HUES6 (cell line): ENCODE measurements around the gene SLC41A3.

ENCODE experiments used
- H3K27ac ChIP-seq: 2 replicates; pipeline ENCODE4 v1.7.0; 2013; ENCODE audit warnings: low read depth, mild to moderate bottlenecking, low read length, inconsistent platforms
- H3K27me3 ChIP-seq: 2 replicates; pipeline ENCODE4 v1.6.1; 2013; ENCODE audit warnings: low read length; ENCODE audit not compliant: control insufficient read depth, insufficient read depth
- H3K36me3 ChIP-seq: 2 replicates; pipeline ENCODE4 v1.6.1; 2013; ENCODE audit warnings: low read length; ENCODE audit not compliant: control insufficient read depth, insufficient read depth
- H3K4me1 ChIP-seq: 2 replicates; pipeline ENCODE4 v1.6.1; 2013; ENCODE audit warnings: low read length; ENCODE audit not compliant: control insufficient read depth, insufficient read depth
- H3K4me3 ChIP-seq: 2 replicates; pipeline ENCODE4 v1.5.1; 2013; ENCODE audit warnings: low read depth, low read length
- H3K9ac ChIP-seq: one replicate; pipeline ENCODE4 v1.6.1; 2013; ENCODE audit warnings: mild to moderate bottlenecking, low read length
- H3K9me3 ChIP-seq: 2 replicates; pipeline ENCODE4 v1.6.1; 2013; ENCODE audit warnings: low read depth, low read length; ENCODE audit not compliant: control insufficient read depth, insufficient read depth

SLC41A3 gene

DNA sequence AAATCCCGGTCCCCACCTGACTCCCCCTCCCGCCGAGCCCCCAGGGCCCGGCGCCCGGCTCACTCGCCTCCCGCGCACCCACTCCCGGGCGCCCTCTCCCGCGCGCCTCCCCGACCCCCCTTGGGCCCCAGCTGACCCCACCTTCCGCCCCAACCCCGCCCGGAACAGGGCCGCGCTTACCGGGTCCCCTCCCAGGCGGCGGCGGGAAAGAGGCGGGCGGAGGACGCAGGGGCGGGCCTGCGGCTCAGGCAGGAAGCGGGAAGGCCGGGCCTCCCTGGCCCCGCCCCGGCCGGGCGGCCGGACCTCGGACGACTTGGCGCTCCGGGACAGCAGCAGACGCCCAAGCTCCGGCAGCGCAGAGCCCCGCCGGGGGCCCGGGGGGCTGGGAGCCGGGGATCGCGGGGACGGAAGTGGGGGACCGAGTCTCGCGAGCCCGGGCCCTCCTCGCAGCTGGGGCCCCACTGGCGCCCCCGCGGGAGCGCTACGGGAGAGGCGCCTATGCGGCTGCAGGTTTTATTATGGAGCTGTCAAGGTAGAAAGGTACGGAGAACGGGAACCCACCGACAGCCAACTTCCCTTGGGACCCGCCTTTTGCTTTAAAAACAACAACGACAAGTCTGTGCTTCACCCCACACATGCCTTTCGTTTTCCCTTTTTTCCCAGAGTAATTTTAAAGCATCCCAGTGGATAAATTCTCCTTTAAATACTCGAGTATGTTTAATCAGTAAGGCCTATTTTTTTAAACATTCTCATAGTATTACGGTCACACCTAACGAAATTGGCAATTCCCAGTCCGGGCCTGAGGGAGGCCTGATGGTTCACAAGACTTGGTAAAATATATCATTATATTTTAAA is at the start of gene SLC41A3:
TSS of gene SLC41A3 (minus strand) at position 212 of the 855 bp plus-strand sequence. CDS start 15,905 bp downstream, outside the sequence.
- H3K27me3 ChIP-seq = no peaks in the 10 kb centered on the region
- peak within 1 kb of the TSS; percentile 88 for H3K4me3 ChIP-seq
- H3K27ac ChIP-seq = 0 out of 2 replicates have a peak within 1 kb of the TSS, but pooled peaks have one; percentile 54
- H3K9me3 ChIP-seq = peaks cover 31% of the 10 kb centered on the region
- no peaks in the 10 kb centered on the region for H3K4me1 ChIP-seq
- H3K36me3 ChIP-seq = no peaks in the 10 kb centered on the region
- H3K9ac ChIP-seq = peak within 1 kb of the TSS; percentile 69

GRCh38 chr3:126133606-126134005 is 49.7 kb upstream of the SLC41A3 start:
- Histone ChIP-seq H3K36me3 (no peaks in the 10 kb centered on the region), H3K9ac (no peak overlapping the region), H3K27ac (no peak overlapping the region), H3K27me3 (peaks cover 21% of the 10 kb centered on the region; the same call in 1 of the 2 replicates), H3K4me3 (no peak overlapping the region), H3K9me3 (no peaks in the 10 kb centered on the region), H3K4me1 (peaks cover 12% of the 10 kb centered on the region)

- H3K4me3 ChIP-seq = no peak overlapping the region
- H3K9me3 ChIP-seq = no peaks in the 10 kb centered on the region
- no peak overlapping the region for H3K27ac ChIP-seq
- peaks cover 12% of the 10 kb centered on the region for H3K4me1 ChIP-seq
- no peaks in the 10 kb centered on the region for H3K36me3 ChIP-seq
- H3K27me3 ChIP-seq = peaks cover 21% of the 10 kb centered on the region; the same call in 1 of the 2 replicates
- no peak overlapping the region for H3K9ac ChIP-seq
Observed at GRCh38 chr3:126132751-126133511, 49.0 kb upstream of the SLC41A3 start.

DNA sequence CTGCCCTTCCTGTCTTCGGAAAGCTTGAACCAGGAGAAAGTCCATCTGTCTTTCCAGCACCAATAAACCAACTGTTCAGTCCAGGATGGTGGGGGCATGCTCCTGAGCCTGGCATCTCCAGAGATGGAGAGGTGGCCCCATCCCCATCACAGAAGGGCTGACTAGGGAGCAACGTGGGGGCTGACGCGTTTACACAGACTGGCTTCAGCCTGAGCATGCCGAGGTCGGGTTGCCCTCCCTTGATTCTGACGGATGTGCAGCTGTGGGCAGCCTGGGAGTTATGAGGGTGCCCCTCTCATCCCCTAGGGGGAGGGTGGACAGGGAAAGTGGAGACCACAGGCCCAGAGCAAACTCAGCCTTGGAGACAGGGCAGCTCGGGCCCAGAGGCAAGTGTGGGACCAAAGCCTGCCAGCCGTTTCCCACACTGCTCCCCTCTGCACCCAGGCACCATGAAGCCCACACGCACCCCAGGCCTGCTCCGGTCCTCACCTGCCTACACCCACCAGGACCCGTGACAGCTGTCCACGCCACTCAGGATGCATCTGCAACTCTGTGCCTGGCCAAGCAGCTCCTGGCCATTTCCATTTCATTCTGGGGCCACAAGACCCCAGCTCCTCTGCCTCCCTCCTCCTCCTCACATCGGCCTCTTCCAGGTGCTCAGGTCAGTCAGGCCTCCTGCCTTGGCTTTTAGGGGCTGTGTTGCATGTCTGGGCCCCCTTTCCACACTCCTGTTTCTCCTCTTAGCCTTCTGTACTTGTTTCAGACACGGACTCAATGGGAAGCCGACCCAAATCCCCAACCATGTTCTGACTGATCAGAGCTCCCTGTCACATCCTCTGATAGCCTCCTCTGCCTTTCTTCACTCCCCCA is 48.2 kb upstream of the SLC41A3 start:
- no peak overlapping the region for H3K9ac ChIP-seq
- H3K27ac ChIP-seq = no peak overlapping the region
- peaks cover 12% of the 10 kb centered on the region for H3K4me1 ChIP-seq
- peaks cover 21% of the 10 kb centered on the region; the same call in 1 of the 2 replicates for H3K27me3 ChIP-seq
- H3K36me3 ChIP-seq = no peaks in the 10 kb centered on the region
- H3K4me3 ChIP-seq = no peak overlapping the region
- H3K9me3 ChIP-seq = no peaks in the 10 kb centered on the region

DNA sequence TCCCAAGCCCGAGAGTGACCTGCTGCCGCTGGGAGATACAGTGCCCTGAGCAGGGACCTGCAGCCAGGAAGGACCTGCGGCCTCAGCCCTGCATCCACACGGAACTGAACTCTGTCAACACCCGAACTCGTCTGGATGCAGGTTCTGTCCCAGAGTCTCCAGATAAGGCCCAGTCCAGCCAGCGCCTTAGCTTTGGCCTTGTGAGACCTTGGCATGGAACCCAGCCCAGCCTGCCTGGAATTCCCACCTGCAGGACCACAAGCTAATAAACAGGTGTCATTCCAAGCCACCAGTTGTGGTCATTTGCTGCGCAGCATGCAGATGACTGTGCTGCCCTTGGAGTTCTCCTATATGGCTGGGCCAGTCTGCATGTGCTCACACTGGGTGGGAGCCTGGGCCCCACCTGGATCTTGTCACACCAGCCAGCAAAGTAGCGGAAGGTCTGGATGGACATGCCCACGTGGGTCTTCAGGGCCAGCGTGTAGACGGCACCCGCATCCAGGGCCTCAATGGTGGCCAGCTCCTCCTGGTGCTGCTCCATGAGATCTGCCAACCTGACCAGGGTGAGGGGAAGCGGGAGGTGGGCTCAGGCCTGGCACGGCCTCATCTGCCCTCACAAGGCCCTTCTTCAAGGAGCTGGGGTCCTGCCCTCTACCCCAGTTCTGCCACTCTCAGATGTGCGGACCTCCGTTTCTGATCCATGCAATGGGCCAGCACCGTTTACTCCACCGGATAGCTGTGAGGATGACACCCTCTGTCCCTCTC is 47.2 kb upstream of the SLC41A3 start:
- Histone ChIP-seq H3K27me3 (peaks cover 21% of the 10 kb centered on the region; the same call in 1 of the 2 replicates), H3K9me3 (no peaks in the 10 kb centered on the region), H3K4me3 (no peak overlapping the region), H3K27ac (no peak overlapping the region), H3K9ac (no peak overlapping the region), H3K4me1 (peaks cover 17% of the 10 kb centered on the region), H3K36me3 (no peaks in the 10 kb centered on the region)

- no peak overlapping the region for H3K27ac ChIP-seq
- no peaks in the 10 kb centered on the region for H3K9me3 ChIP-seq
- H3K27me3 ChIP-seq = peaks cover 21% of the 10 kb centered on the region; the same call in 1 of the 2 replicates
- H3K4me3 ChIP-seq = no peak overlapping the region
- no peaks in the 10 kb centered on the region for H3K36me3 ChIP-seq
- peaks cover 17% of the 10 kb centered on the region for H3K4me1 ChIP-seq
- no peak overlapping the region for H3K9ac ChIP-seq
Observed at GRCh38 chr3:126130081-126130855, 46.3 kb upstream of the SLC41A3 start.

DNA sequence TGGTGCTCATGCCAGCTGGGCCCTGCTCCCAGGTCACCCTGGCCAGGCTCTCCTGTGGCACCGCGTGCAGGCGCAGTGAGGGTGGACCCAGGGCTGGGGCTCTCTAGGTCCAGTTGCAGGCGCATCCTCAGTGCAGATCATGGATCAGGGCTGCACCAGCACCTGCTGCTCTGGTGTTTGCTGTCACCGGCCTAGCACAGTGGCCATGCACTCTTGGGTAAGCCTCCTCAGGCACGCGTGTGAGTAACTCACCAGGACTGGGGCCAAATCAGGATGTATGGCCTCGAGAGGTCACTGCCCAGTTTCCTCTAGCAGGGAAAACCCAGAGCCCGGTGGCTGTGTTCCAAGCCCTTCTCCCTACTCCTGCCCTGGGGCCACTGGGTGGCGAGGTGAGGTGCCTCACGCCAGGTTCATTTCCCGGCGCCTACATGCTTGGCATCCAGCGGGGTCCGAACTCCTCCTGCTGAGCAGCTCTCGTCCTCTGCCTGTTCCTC is 45.5 kb upstream of the SLC41A3 start:
- no peak overlapping the region for H3K4me3 ChIP-seq
- peaks cover 17% of the 10 kb centered on the region for H3K4me1 ChIP-seq
- no peak overlapping the region for H3K27ac ChIP-seq
- peaks cover 14% of the 10 kb centered on the region; the same call in 1 of the 2 replicates for H3K27me3 ChIP-seq
- no peaks in the 10 kb centered on the region for H3K9me3 ChIP-seq
- H3K9ac ChIP-seq = no peak overlapping the region
- no peaks in the 10 kb centered on the region for H3K36me3 ChIP-seq

GRCh38 chr3:126128504-126129397 is 44.8 kb upstream of the SLC41A3 start:
- Histone ChIP-seq H3K9me3 (no peaks in the 10 kb centered on the region), H3K36me3 (no peaks in the 10 kb centered on the region), H3K4me3 (no peak overlapping the region), H3K27ac (no peak overlapping the region), H3K9ac (no peak overlapping the region), H3K27me3 (peaks cover 14% of the 10 kb centered on the region; the same call in 1 of the 2 replicates), H3K4me1 (peaks cover 24% of the 10 kb centered on the region)

DNA sequence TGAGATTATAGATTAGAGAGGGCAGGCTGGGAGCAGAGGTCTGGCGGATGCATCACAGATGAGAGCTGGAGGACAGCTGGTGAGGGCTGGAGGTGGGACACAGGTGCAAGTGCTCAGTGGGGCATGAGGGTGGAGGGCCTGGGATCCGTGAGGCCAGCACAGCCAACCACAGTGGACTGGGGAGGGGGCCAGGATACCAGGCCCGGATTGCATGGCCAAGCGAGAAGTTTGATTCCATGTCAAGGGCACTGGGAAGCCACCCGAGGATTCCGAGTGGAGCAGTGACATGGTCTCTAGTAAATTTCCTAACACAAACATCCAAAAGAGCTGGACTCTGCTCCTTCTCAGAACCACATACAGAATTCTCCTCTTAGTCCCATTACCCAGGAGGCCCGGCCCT is 44.0 kb upstream of the SLC41A3 start:
- Histone ChIP-seq H3K36me3 (no peaks in the 10 kb centered on the region), H3K27me3 (peaks cover 7% of the 10 kb centered on the region; the same call in 1 of the 2 replicates), H3K27ac (no peak overlapping the region), H3K9ac (no peak overlapping the region), H3K4me3 (no peak overlapping the region), H3K9me3 (no peaks in the 10 kb centered on the region), H3K4me1 (peaks cover 19% of the 10 kb centered on the region)
